Thyroid gland (tissue), 4 donors: ENCODE measurements around the gene HEXIM2. TPM values are rescaled to one million over a fixed set of nuclear protein-coding genes. Genes with fewer than 3 reads are reported as not detected.
"Not testable (repeated sequence)": the region's sequence is repeated elsewhere in the genome, so short reads cannot be mapped to it uniquely, and the experiment has no call there.

Source experiments
- DNase-seq, 2 donors: peaks; one replicate each; pipeline ENCODE4 v3.0.0-alpha.2; 2019
- H3K27ac ChIP-seq, 3 donors: fragments of 200-600 bp; sonication (generic); 1 replicate in 2 of 3; 2 replicates in 1 of 3; pipeline ENCODE4 v1.5.1; 2016 to 2019; ENCODE audit warnings: mild to moderate bottlenecking in 1 of 3, moderate library complexity in 1 of 3
- H3K27me3 ChIP-seq: fragments of 200-600 bp; sonication (generic); one replicate; pipeline ENCODE4 v1.5.1; 2019
- H3K36me3 ChIP-seq, 2 donors: fragments of 200-600 bp; sonication (generic); one replicate each; pipeline ENCODE4 v1.5.1; 2016 to 2019
- H3K4me1 ChIP-seq, 2 donors: fragments of 200-600 bp; sonication (generic); one replicate each; pipeline ENCODE4 v1.5.1; 2017 to 2019
- H3K4me3 ChIP-seq, 3 donors: fragments of 200-600 bp; sonication (generic); replicated peaks in 1 of 3; 1 replicate in 2 of 3; 2 replicates in 1 of 3; pipeline ENCODE4 v1.5.1; 2016; ENCODE audit warnings: mild to moderate bottlenecking in 1 of 3
- H3K9me3 ChIP-seq: fragments of 200-600 bp; sonication (generic); one replicate; pipeline ENCODE4 v1.5.1; 2017
- CTCF ChIP-seq, 6 experiments: fragments of 200-600 bp in 3 of 6; fragments of 450-650 bp in 3 of 6; sonication (generic) in 3 of 6; IDR thresholded peaks; one replicate each; pipeline ENCODE4 v1.5.1; 2016 to 2019; ENCODE audit warnings: antibody characterized with exemption in 6 of 6, mild to moderate bottlenecking in 2 of 6, inconsistent platforms in 1 of 6, moderate library complexity in 1 of 6
- POLR2A ChIP-seq, 2 donors: fragments of 450-650 bp; IDR thresholded peaks; one replicate each; pipeline ENCODE4 v1.6.1; 2017; ENCODE audit warnings: antibody characterized with exemption in 2 of 2, mild to moderate bottlenecking in 2 of 2, moderate library complexity in 1 of 2
- WGBS, 2 donors: methylation state at CpG; one replicate each; pipeline ENCODE4 v1.1.5; 2017; 5-methylcytosine and 5-hydroxymethylcytosine counted together
- intact Hi-C: fragments of 100-400 bp; cut with DNase I; formaldehyde crosslinking; loops from one replicate; pipeline ENCODE4 v1.15.1; 2023
- total RNA-seq, 4 donors: library from RNA; depleted of rRNA; stranded (reverse); fragments of >200 nt; gene quantifications; one replicate each; pipeline ENCODE4 v1.2.3, GENCODE V29; 2016

Gene HEXIM2
- total RNA-seq, 4 donors from 2014 or later, result 3.9 to 16.3 (median 10.0) TPM

- no peak for DNase-seq
- Histone ChIP-seq H3K9me3 (no peaks in the 10 kb centered on the region), H3K27me3 (no peaks in the 10 kb centered on the region), H3K36me3 (no peaks in the 10 kb centered on the region), H3K27ac (peak overlapping the region in 1 of 3 donors; percentile 61), H3K4me1 (peaks cover 0 to 13% of the 10 kb centered on the region in 2 donors), H3K4me3 (no peak overlapping the region)
- intact Hi-C loops, result loop anchor here (5.0 to 10.0 kb wide), 2 partner anchors 60 to 272 kb away; partner anchors contain the start of gene ACBD4
- no peak for TF ChIP-seq POLR2A (IDR thresholded peaks at IDR 0.05)
- TF ChIP-seq CTCF (IDR thresholded peaks at IDR 0.05), result no peak
- 67 to 79% methylated on average over 6 of the region's 6 CpGs for WGBS, 2 donors
Measured at GRCh38 chr17:45197108-45197507, 35.4 kb downstream of the HEXIM2 start.

GRCh38 chr17:45197555-45198334 is 36.1 kb downstream of the HEXIM2 start:
- Histone ChIP-seq H3K4me1 (peaks cover 0 to 13% of the 10 kb centered on the region in 2 donors), H3K4me3 (no peak overlapping the region), H3K9me3 (no peaks in the 10 kb centered on the region), H3K27me3 (no peaks in the 10 kb centered on the region), H3K27ac (peak overlapping the region; percentile 20 to 61 (median 60)), H3K36me3 (no peaks in the 10 kb centered on the region)
- DNase-seq, result peak; percentile 90 to 94
- TF ChIP-seq CTCF (IDR thresholded peaks at IDR 0.05) (peak; percentile 94 to 99 (median 99)), POLR2A (IDR thresholded peaks at IDR 0.05) (no peak)
- intact Hi-C loops, result loop anchor here (5.0 to 10.0 kb wide), 2 partner anchors 60 to 273 kb away; partner anchors contain the start of gene ACBD4
- 4 to 5% methylated on average over 9 to 13 of the region's 16 CpGs for WGBS, 2 donors

GRCh38 chr17:45200701-45201100 is 39.0 kb downstream of the HEXIM2 start:
- peak; percentile 23 to 34 for DNase-seq
- TF ChIP-seq CTCF (IDR thresholded peaks at IDR 0.05) (no peak), POLR2A (IDR thresholded peaks at IDR 0.05) (no peak)
- Histone ChIP-seq H3K27me3 (no peaks in the 10 kb centered on the region), H3K36me3 (no peaks in the 10 kb centered on the region), H3K4me3 (no peak overlapping the region), H3K27ac (no peak overlapping the region), H3K9me3 (no peaks in the 10 kb centered on the region), H3K4me1 (peaks cover 0 to 13% of the 10 kb centered on the region in 2 donors)
- WGBS, 2 donors, result 63 to 64% methylated on average over 9 of the region's 9 CpGs
- intact Hi-C loops, result no loop called here

GRCh38 chr17:45201457-45201856 is 39.8 kb downstream of the HEXIM2 start:
- Histone ChIP-seq H3K4me1 (peaks cover 0 to 13% of the 10 kb centered on the region in 2 donors), H3K27ac (no peak overlapping the region), H3K9me3 (no peaks in the 10 kb centered on the region), H3K27me3 (no peaks in the 10 kb centered on the region), H3K36me3 (no peaks in the 10 kb centered on the region), H3K4me3 (no peak overlapping the region)
- TF ChIP-seq CTCF (IDR thresholded peaks at IDR 0.05), result no peak
- TF ChIP-seq POLR2A (IDR thresholded peaks at IDR 0.05), result no peak
- intact Hi-C loops, result no loop called here
- WGBS, 2 donors, result 97 to 99% methylated on average over 4 of the region's 4 CpGs
- no peak for DNase-seq

GRCh38 chr17:45201880-45202279 is 40.2 kb downstream of the HEXIM2 start:
- H3K36me3 ChIP-seq, H3K9me3 ChIP-seq, H3K27ac ChIP-seq, intact Hi-C loops, H3K4me3 ChIP-seq, DNase-seq, H3K27me3 ChIP-seq: not testable (repeated sequence)
- peaks cover 0 to 13% of the 10 kb centered on the region in 2 donors for H3K4me1 ChIP-seq
- WGBS, 2 donors, result 78 to 86% methylated on average over 6 of the region's 6 CpGs
